Measurements from ENCODE around the gene GPRASP2. TPM values are rescaled to one million over a fixed set of nuclear protein-coding genes. Genes with fewer than 3 reads are reported as not detected.

GPRASP2 gene
- total and polyA plus RNA-seq, 9 of the 15 experiments (the other 6 are each of a cell fraction or from before 2014, with no cell fraction given) = 1.2 to 3.3 (median 2.1) TPM

DNA sequence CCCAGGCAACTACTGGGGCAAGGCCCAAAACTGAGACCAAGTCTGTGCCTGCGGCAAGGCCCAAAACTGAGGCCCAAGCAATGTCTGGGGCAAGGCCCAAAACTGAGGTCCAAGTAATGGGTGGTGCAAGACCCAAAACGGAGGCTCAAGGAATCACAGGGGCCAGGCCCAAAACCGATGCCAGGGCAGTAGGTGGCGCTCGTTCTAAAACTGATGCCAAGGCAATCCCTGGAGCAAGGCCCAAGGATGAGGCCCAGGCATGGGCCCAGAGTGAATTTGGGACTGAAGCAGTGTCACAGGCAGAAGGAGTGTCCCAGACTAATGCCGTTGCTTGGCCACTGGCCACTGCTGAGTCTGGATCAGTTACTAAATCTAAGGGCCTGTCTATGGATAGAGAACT is 2.7 kb downstream of the GPRASP2 start:
- no peaks in the 10 kb centered on the region for H3K9me1 ChIP-seq (ENCODE audit: control insufficient read depth, insufficient read depth, low read length)
- H3K4me2 ChIP-seq (ENCODE audit: insufficient read depth, low read length) = no peak overlapping the region
- no peak for ATAC-seq
- peaks cover 3 to 14% of the 10 kb centered on the region in 2 experiments; a peak in 4 of 5 replicates for H3K4me1 ChIP-seq (replicated peaks in 1 of 2; ENCODE audit: control insufficient read depth in 2 of 2, insufficient read depth in 2 of 2, low read length in 2 of 2)
- DNase-seq (ENCODE audit: extremely low read depth in 1 of 4, low spot score in 3 of 4) = no peak
- H3K9ac ChIP-seq (ENCODE audit: insufficient read depth in 1 of 2, low read depth in 2 of 2, low read length in 2 of 2) = no peak overlapping the region
- H3K36me3 ChIP-seq (ENCODE audit: control insufficient read depth, insufficient read depth, low read length) = no peaks in the 10 kb centered on the region
- 0 out of 5 replicates have a peak, but pooled peaks cover 0 to 4% of the 10 kb centered on the region in 2 experiments for H3K27me3 ChIP-seq (ENCODE audit: control insufficient read depth in 2 of 2, insufficient read depth in 2 of 2, low read length in 2 of 2)
- FAIRE-seq = no peak
- intact Hi-C loops (cut with micrococcal nuclease) = loop anchor here (10.0 kb wide), 3 partner anchors 120 to 150 kb away; partner anchors contain the start of gene ARMCX5
- H4K20me1 ChIP-seq (replicated peaks; ENCODE audit: control insufficient read depth, insufficient read depth, low read length) = no peaks in the 10 kb centered on the region
- POLR2A ChIA-PET = interaction anchor here (1.1 kb wide), 1 partner anchor 35 kb away, joined by 3 read pairs; no protein-coding TSS in a partner anchor
- H3K4me3 ChIP-seq = no peak overlapping the region
- in situ Hi-C loops (cut with MboI) = no loop called here
- no TSS peak for BruUV-seq (replicated peaks)
- TF ChIP-seq, protein P1, sequence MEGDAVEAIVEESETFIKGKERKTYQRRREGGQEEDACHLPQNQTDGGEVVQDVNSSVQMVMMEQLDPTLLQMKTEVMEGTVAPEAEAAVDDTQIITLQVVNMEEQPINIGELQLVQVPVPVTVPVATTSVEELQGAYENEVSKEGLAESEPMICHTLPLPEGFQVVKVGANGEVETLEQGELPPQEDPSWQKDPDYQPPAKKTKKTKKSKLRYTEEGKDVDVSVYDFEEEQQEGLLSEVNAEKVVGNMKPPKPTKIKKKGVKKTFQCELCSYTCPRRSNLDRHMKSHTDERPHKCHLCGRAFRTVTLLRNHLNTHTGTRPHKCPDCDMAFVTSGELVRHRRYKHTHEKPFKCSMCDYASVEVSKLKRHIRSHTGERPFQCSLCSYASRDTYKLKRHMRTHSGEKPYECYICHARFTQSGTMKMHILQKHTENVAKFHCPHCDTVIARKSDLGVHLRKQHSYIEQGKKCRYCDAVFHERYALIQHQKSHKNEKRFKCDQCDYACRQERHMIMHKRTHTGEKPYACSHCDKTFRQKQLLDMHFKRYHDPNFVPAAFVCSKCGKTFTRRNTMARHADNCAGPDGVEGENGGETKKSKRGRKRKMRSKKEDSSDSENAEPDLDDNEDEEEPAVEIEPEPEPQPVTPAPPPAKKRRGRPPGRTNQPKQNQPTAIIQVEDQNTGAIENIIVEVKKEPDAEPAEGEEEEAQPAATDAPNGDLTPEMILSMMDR (IDR thresholded peaks at IDR 0.05 in 2 of 3, conservative IDR thresholded peaks at IDR 0.05 in 1 of 3; ENCODE audit: insufficient read depth in 2 of 3, low read depth in 1 of 3, low read length in 3 of 3) = 0 out of 6 replicates have a peak, but pooled peaks of 2 of the 3 experiments have one; percentile 7 to 13
- no peak for TF ChIP-seq NR2F6 (CRISPR knock-in tag; IDR thresholded peaks at IDR 0.05)
- H3K9me3 ChIP-seq (replicated peaks; ENCODE audit: control insufficient read depth, insufficient read depth, low read depth, low read length) = no peaks in the 10 kb centered on the region
- H3K79me2 ChIP-seq (ENCODE audit: control insufficient read depth, insufficient read depth, low read length) = no peaks in the 10 kb centered on the region
- H2AFZ ChIP-seq (ENCODE audit: low read depth, low read length) = no peak overlapping the region
- WGBS (ENCODE audit: insufficient coverage, low coverage, missing lambda C conversion rate) = 36% methylated on average over 3 of the region's 6 CpGs
- no peak overlapping the region for H3K27ac ChIP-seq (ENCODE audit: extremely low read depth, low read depth, low read length)
- CTCF ChIA-PET (ENCODE audit: low intra/inter-chr PET ratio) = no interaction called here

DNA sequence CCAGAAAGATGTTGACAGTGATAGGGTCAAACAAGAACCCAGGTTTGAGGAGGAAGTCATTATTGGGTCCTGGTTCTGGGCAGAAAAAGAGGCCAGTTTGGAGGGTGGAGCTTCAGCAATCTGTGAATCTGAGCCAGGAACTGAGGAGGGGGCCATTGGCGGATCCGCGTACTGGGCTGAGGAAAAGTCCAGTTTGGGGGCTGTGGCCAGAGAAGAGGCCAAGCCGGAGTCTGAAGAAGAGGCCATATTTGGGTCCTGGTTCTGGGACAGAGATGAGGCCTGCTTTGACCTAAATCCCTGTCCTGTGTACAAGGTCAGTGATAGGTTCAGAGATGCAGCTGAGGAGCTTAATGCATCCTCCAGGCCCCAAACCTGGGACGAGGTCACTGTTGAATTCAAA is 3.7 kb downstream of the GPRASP2 start:
- Histone ChIP-seq H3K27ac (ENCODE audit: extremely low read depth, low read depth, low read length) (no peak overlapping the region), H3K79me2 (ENCODE audit: control insufficient read depth, insufficient read depth, low read length) (no peaks in the 10 kb centered on the region), H3K4me2 (ENCODE audit: insufficient read depth, low read length) (no peak overlapping the region), H3K9ac (ENCODE audit: insufficient read depth in 1 of 2, low read depth in 2 of 2, low read length in 2 of 2) (no peak overlapping the region), H3K9me3 (replicated peaks; ENCODE audit: control insufficient read depth, insufficient read depth, low read depth, low read length) (no peaks in the 10 kb centered on the region), H3K4me3 (no peak overlapping the region), H3K4me1 (replicated peaks in 1 of 2; ENCODE audit: control insufficient read depth in 2 of 2, insufficient read depth in 2 of 2, low read length in 2 of 2) (peaks cover 3 to 14% of the 10 kb centered on the region in 2 experiments; a peak in 4 of 5 replicates), H3K36me3 (ENCODE audit: control insufficient read depth, insufficient read depth, low read length) (no peaks in the 10 kb centered on the region), H3K9me1 (ENCODE audit: control insufficient read depth, insufficient read depth, low read length) (no peaks in the 10 kb centered on the region), H3K27me3 (ENCODE audit: control insufficient read depth in 2 of 2, insufficient read depth in 2 of 2, low read length in 2 of 2) (0 out of 5 replicates have a peak, but pooled peaks cover 0 to 4% of the 10 kb centered on the region in 2 experiments), H4K20me1 (replicated peaks; ENCODE audit: control insufficient read depth, insufficient read depth, low read length) (no peaks in the 10 kb centered on the region), H2AFZ (ENCODE audit: low read depth, low read length) (no peak overlapping the region)
- CTCF ChIA-PET (ENCODE audit: low intra/inter-chr PET ratio) = no interaction called here
- DNase-seq (ENCODE audit: extremely low read depth in 1 of 4, low spot score in 3 of 4) = no peak
- in situ Hi-C loops (cut with MboI) (no loop called here), intact Hi-C loops (cut with micrococcal nuclease) (loop anchor here (10.0 kb wide), 3 partner anchors 119 to 149 kb away; partner anchors contain the start of gene ARMCX5)
- ATAC-seq = no peak
- FAIRE-seq = no peak
- TF ChIP-seq TFAM (CRISPR knock-in tag; conservative IDR thresholded peaks at IDR 0.05) (no peak), RCOR1 (IDR thresholded peaks at IDR 0.05; ENCODE audit: borderline replicate concordance in 1 of 2, low read depth in 2 of 2, low read length in 2 of 2) (no peak), SMARCB1 (IDR thresholded peaks at IDR 0.05; ENCODE audit: insufficient read length, low read depth) (no peak), CAMTA2 (CRISPR knock-in tag; conservative IDR thresholded peaks at IDR 0.05) (no peak), RBM15 (IDR thresholded peaks at IDR 0.05; ENCODE audit: insufficient read depth, low read length) (no peak), GTF2E2 (tag; IDR thresholded peaks at IDR 0.05) (no peak), PCBP1 (IDR thresholded peaks at IDR 0.05; ENCODE audit: low read depth, low read length, poor library complexity, severe bottlenecking) (no peak), EGR1 (conservative IDR thresholded peaks at IDR 0.05) (no peak), ZNF174 (CRISPR knock-in tag; IDR thresholded peaks at IDR 0.05) (no peak)
- TF ChIP-seq, protein P2, sequence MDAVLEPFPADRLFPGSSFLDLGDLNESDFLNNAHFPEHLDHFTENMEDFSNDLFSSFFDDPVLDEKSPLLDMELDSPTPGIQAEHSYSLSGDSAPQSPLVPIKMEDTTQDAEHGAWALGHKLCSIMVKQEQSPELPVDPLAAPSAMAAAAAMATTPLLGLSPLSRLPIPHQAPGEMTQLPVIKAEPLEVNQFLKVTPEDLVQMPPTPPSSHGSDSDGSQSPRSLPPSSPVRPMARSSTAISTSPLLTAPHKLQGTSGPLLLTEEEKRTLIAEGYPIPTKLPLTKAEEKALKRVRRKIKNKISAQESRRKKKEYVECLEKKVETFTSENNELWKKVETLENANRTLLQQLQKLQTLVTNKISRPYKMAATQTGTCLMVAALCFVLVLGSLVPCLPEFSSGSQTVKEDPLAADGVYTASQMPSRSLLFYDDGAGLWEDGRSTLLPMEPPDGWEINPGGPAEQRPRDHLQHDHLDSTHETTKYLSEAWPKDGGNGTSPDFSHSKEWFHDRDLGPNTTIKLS (IDR thresholded peaks at IDR 0.05; ENCODE audit: borderline replicate concordance, low read depth) = no peak
- BruUV-seq (replicated peaks) = no TSS peak
- POLR2A ChIA-PET = interaction anchor here (1.1 kb wide), 1 partner anchor 35 kb away, joined by 3 read pairs; no protein-coding TSS in a partner anchor
- 52% methylated on average over 4 of the region's 5 CpGs for WGBS (ENCODE audit: insufficient coverage, low coverage, missing lambda C conversion rate)
